Measurements from ENCODE around the gene PPM1D. TPM values are rescaled to one million over a fixed set of nuclear protein-coding genes. Genes with fewer than 3 reads are reported as not detected.
"Not testable (repeated sequence)": the region's sequence is repeated elsewhere in the genome, so short reads cannot be mapped to it uniquely, and the experiment has no call there.

Gene PPM1D
- total RNA-seq, 1 donor from 2014 or later, result 17.1 TPM

- intact Hi-C loops (cut with micrococcal nuclease), result not testable (repeated sequence)
Measured at GRCh38 chr17:60593441-60594036, 6.5 kb upstream of the PPM1D start.

- intact Hi-C loops (cut with micrococcal nuclease), result not testable (repeated sequence)
Measured at GRCh38 chr17:60594170-60594569, 5.8 kb upstream of the PPM1D start.

GRCh38 chr17:60594734-60595133 is 5.3 kb upstream of the PPM1D start:
- intact Hi-C loops (cut with micrococcal nuclease), result no loop called here

GRCh38 chr17:60597297-60597696 is 2.7 kb upstream of the PPM1D start:
- intact Hi-C loops (cut with micrococcal nuclease), result no loop called here

- intact Hi-C loops (cut with micrococcal nuclease), result no loop called here
Measured at GRCh38 chr17:60598001-60598736, 1.8 kb upstream of the PPM1D start.

GRCh38 chr17:60599220-60599619 is 773 bp upstream of the PPM1D start:
- intact Hi-C loops (cut with micrococcal nuclease), result no loop called here

GRCh38 chr17:60600490-60601446 is 775 bp downstream of the PPM1D start:
- intact Hi-C loops (cut with micrococcal nuclease), result loop anchor here (1.0 to 2.0 kb wide), 4 partner anchors 38 to 208 kb away; partner anchors contain the start of genes APPBP2, BCAS3 and USP32

GRCh38 chr17:60601447-60602384 is 1.7 kb downstream of the PPM1D start:
- intact Hi-C loops (cut with micrococcal nuclease), result loop anchor here (1.0 to 2.0 kb wide), 2 partner anchors 37 to 75 kb away; partner anchors contain the start of gene APPBP2

- intact Hi-C loops (cut with micrococcal nuclease), result no loop called here
Measured at GRCh38 chr17:60602385-60602742, 2.4 kb downstream of the PPM1D start.

GRCh38 chr17:60602871-60603270 is 2.9 kb downstream of the PPM1D start:
- intact Hi-C loops (cut with micrococcal nuclease), result no loop called here

GRCh38 chr17:60603477-60603876 is 3.5 kb downstream of the PPM1D start:
- intact Hi-C loops (cut with micrococcal nuclease), result not testable (repeated sequence)

GRCh38 chr17:60604686-60605334 is 4.8 kb downstream of the PPM1D start:
- intact Hi-C loops (cut with micrococcal nuclease), result no loop called here

GRCh38 chr17:60606036-60606435 is 6.0 kb downstream of the PPM1D start:
- intact Hi-C loops (cut with micrococcal nuclease), result no loop called here

- intact Hi-C loops (cut with micrococcal nuclease), result no loop called here
Measured at GRCh38 chr17:60610473-60610872, 10.5 kb downstream of the PPM1D start.

GRCh38 chr17:60611321-60611720 is 11.3 kb downstream of the PPM1D start:
- intact Hi-C loops (cut with micrococcal nuclease), result not testable (repeated sequence)

- intact Hi-C loops (cut with micrococcal nuclease), result no loop called here
Measured at GRCh38 chr17:60613325-60613724, 13.3 kb downstream of the PPM1D start.

GRCh38 chr17:60613796-60614195 is 13.8 kb downstream of the PPM1D start:
- intact Hi-C loops (cut with micrococcal nuclease), result not testable (repeated sequence)

GRCh38 chr17:60614247-60614646 is 14.3 kb downstream of the PPM1D start:
- intact Hi-C loops (cut with micrococcal nuclease), result not testable (repeated sequence)

- intact Hi-C loops (cut with micrococcal nuclease), result no loop called here
Measured at GRCh38 chr17:60615108-60615507, 15.1 kb downstream of the PPM1D start.

- intact Hi-C loops (cut with micrococcal nuclease), result no loop called here
Measured at GRCh38 chr17:60615840-60616239, 15.8 kb downstream of the PPM1D start.

All from T-helper 2 cell treated with Interferon-gamma antibody and Interleukin-4, amounts not matched to agents 100 ng/mL and 5 ng/mL, for 36 hours (primary cell).